Liver (tissue), 6 donors: ENCODE measurements around the gene EDAR. TPM values are rescaled to one million over a fixed set of nuclear protein-coding genes. Genes with fewer than 3 reads are reported as not detected.

Experiments used
- ATF3 ChIP-seq: IDR thresholded peaks from 2 replicates; pipeline ENCODE4 v1.6.1; 2016; ENCODE audit warnings: antibody characterized with exemption
- EGR1 ChIP-seq, 2 donors: IDR thresholded peaks; 2 replicates each; pipeline ENCODE4 v1.6.1; 2016 to 2018; ENCODE audit warnings: antibody characterized with exemption in 2 of 2, low read depth in 2 of 2
- RXRA ChIP-seq, 2 donors: IDR thresholded peaks; 2 replicates each; pipeline ENCODE4 v1.6.1; 2017 to 2018; ENCODE audit warnings: antibody characterized with exemption in 2 of 2, mild to moderate bottlenecking in 1 of 2
- YY1 ChIP-seq: IDR thresholded peaks from 2 replicates; pipeline ENCODE4 v1.6.1; 2016; ENCODE audit warnings: antibody characterized with exemption, mild to moderate bottlenecking
- ZBTB33 ChIP-seq: IDR thresholded peaks from 2 replicates; pipeline ENCODE4 v1.6.1; 2016; ENCODE audit warnings: antibody characterized with exemption
- polyA plus RNA-seq, 2 donors: library from polyadenylated mRNA; stranded (reverse) in 1 of 2; unstranded in 1 of 2; fragments of 200-250 nt in 1 of 2; fragments of >200 nt in 1 of 2; fragmentation: Nextera tagmentation in 1 of 2; extraction: Ambion mirVana in 1 of 2; gene quantifications; one replicate each; pipeline versions ENCODE4 v1.2.1 to v1.2.3, GENCODE V29; 2013 to 2015
- small RNA-seq: library from RNA; depleted of rRNA; stranded (forward); fragments of <200 nt; gene quantifications from one replicate; pipeline ENCODE3, GENCODE V24; 2014
- total RNA-seq, 2 donors: library from RNA; depleted of rRNA; stranded (reverse); fragments of >200 nt; gene quantifications; one replicate each; pipeline ENCODE4 v1.2.3, GENCODE V29; 2014
- donor health status: healthy.
- donor health status: healthy.
- donor health status: healthy.

The EDAR gene
- total and polyA plus RNA-seq, 4 donors, result 0.09 to 0.50 (median 0.10) TPM

- TF ChIP-seq ZBTB33, result no peak
- no peak for TF ChIP-seq ATF3
- no peak for TF ChIP-seq YY1
- no peak for TF ChIP-seq RXRA (IDR thresholded peaks at IDR 0.05)
- no peak for TF ChIP-seq EGR1 (IDR thresholded peaks at IDR 0.05; ENCODE audit: low read depth in 2 of 2)
Observed at GRCh38 chr2:108845923-108846322, 143.1 kb downstream of the EDAR start (continued).

Small RNA genes within 50 kb of the gene (small RNA-seq; reads per million reads assigned to genes)
- gene AC073415.1, result not detected

Other genes with a start within 250 kb of the EDAR start
- gene CCDC138, start 202.4 kb downstream of the EDAR start, total RNA-seq, result 1 to 10 TPM; 3.9 to 5.0 TPM
- gene CCDC138, start 202.4 kb downstream of the EDAR start, polyA plus RNA-seq, result 1 to 10 TPM in 1 of 2 donors, under 1 TPM in 1; 0.76 to 1.5 TPM
- 1 to 10 TPM in 1 of 2 donors, under 1 TPM in 1; 0.42 to 1.0 TPM for gene SH3RF3, start 140.0 kb upstream of the EDAR start, total RNA-seq
- under 1 TPM; 0.11 to 0.67 TPM for gene SH3RF3, start 140.0 kb upstream of the EDAR start, polyA plus RNA-seq